Measurements from ENCODE around the gene COG7. TPM values are rescaled to one million over a fixed set of nuclear protein-coding genes. Genes with fewer than 3 reads are reported as not detected.
"Not testable (repeated sequence)": the region's sequence is repeated elsewhere in the genome, so short reads cannot be mapped to it uniquely, and the experiment has no call there.

The COG7 gene
- polyA plus RNA-seq, 1 donor (not counting 4 experiments of a cell fraction or from before 2014, with no cell fraction given) = 14.7 TPM

DNA sequence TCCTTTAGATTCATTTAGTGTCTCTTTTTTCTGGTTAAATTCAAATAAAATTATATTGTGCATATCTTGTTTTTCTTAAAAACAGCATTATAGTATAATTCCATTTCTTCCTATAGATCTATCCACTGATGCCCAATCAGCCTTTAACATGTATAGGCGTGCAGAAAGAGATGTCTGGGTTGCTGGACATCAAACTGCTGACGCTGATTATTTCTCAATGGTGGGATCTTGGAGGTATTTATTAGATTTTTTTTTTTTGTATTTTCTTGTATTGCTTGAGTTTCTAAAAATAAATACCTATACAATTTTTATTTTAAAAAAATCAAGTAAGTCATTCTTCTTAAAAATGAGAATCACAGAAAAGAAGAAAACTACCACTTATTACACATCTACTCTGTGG, 50.9 kb downstream of the COG7 start:
- Histone ChIP-seq H3K9ac (ENCODE audit: control insufficient read depth, extremely low read depth, insufficient read depth, low read length) (no peak overlapping the region), H3K4me3 (ENCODE audit: control insufficient read depth in 2 of 3, extremely low read depth in 1 of 3, insufficient read depth in 2 of 3, low read depth in 1 of 3, low read length in 3 of 3) (no peak overlapping the region), H3K4me2 (ENCODE audit: control insufficient read depth, extremely low read depth, insufficient read depth, low read depth, low read length) (no peak overlapping the region), H3K79me2 (ENCODE audit: control insufficient read depth, insufficient read depth, low read length) (no peaks in the 10 kb centered on the region), H3K27me3 (ENCODE audit: control insufficient read depth, extremely low read depth, insufficient read depth, low read length) (no peaks in the 10 kb centered on the region), H3K36me3 (ENCODE audit: control insufficient read depth in 2 of 2, extremely low read depth in 1 of 2, insufficient read depth in 2 of 2, low read length in 2 of 2) (peaks cover 3 to 35% of the 10 kb centered on the region in 2 experiments), H2AFZ (ENCODE audit: control insufficient read depth, low read length) (no peak overlapping the region), H3K27ac (ENCODE audit: control insufficient read depth, insufficient read depth, low read length) (no peak overlapping the region), H3K4me1 (ENCODE audit: control insufficient read depth, extremely low read depth, insufficient read depth, low read length) (no peaks in the 10 kb centered on the region), H3K9me3 (ENCODE audit: control insufficient read depth, low read depth, low read length) (no peaks in the 10 kb centered on the region), H4K20me1 (ENCODE audit: control insufficient read depth, extremely low read depth, insufficient read depth, low read length) (no peaks in the 10 kb centered on the region), H3K9me1 (ENCODE audit: control insufficient read depth, extremely low read depth, insufficient read depth, low read length) (no peaks in the 10 kb centered on the region)
- DNase-seq (ENCODE audit: low read depth, low spot score) (no peak), FAIRE-seq (no peak)
- TF ChIP-seq, protein P1, sequence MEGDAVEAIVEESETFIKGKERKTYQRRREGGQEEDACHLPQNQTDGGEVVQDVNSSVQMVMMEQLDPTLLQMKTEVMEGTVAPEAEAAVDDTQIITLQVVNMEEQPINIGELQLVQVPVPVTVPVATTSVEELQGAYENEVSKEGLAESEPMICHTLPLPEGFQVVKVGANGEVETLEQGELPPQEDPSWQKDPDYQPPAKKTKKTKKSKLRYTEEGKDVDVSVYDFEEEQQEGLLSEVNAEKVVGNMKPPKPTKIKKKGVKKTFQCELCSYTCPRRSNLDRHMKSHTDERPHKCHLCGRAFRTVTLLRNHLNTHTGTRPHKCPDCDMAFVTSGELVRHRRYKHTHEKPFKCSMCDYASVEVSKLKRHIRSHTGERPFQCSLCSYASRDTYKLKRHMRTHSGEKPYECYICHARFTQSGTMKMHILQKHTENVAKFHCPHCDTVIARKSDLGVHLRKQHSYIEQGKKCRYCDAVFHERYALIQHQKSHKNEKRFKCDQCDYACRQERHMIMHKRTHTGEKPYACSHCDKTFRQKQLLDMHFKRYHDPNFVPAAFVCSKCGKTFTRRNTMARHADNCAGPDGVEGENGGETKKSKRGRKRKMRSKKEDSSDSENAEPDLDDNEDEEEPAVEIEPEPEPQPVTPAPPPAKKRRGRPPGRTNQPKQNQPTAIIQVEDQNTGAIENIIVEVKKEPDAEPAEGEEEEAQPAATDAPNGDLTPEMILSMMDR (optimal IDR thresholded peaks at IDR 0.05 in 1 of 3, IDR thresholded peaks at IDR 0.05 in 1 of 3, conservative IDR thresholded peaks at IDR 0.05 in 1 of 3; ENCODE audit: extremely low read depth in 1 of 3, insufficient read depth in 2 of 3, low read length in 3 of 3) = no peak
- TF ChIP-seq EZH2 (IDR thresholded peaks at IDR 0.05; ENCODE audit: low read length) = no peak
- dilution Hi-C loops (cut with MboI; ENCODE audit: extremely low pct_ligation_motif_present, low sequenced_read_pairs) = no loop called here

DNA sequence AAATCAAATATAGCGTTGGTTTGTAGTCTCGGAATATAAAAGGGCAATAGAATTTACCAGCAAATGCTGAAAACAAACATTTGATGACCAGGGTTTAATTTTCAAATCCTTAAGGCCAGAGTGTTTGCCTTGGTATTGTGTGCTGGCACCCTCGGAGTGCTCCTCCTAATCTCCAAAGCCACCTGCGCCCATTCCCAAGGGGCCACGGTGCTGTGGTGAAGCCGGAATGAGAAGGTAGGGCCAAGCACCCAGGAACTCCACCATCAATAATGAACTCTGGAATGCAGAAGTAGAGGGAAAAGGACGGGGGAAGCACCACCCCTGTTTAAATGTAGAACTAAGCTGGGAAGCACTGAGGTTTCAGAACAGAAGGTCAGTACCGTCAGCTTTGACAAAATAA, 51.9 kb downstream of the COG7 start:
- TF ChIP-seq EZH2 (IDR thresholded peaks at IDR 0.05; ENCODE audit: low read length) = no peak
- TF ChIP-seq, protein P1 (optimal IDR thresholded peaks at IDR 0.05 in 1 of 3, IDR thresholded peaks at IDR 0.05 in 1 of 3, conservative IDR thresholded peaks at IDR 0.05 in 1 of 3; ENCODE audit: extremely low read depth in 1 of 3, insufficient read depth in 2 of 3, low read length in 3 of 3) = no peak
- DNase-seq (ENCODE audit: low read depth, low spot score) = no peak
- Histone ChIP-seq H3K9ac (ENCODE audit: control insufficient read depth, extremely low read depth, insufficient read depth, low read length) (no peak overlapping the region), H3K79me2 (ENCODE audit: control insufficient read depth, insufficient read depth, low read length) (no peaks in the 10 kb centered on the region), H3K4me2 (ENCODE audit: control insufficient read depth, extremely low read depth, insufficient read depth, low read depth, low read length) (no peak overlapping the region), H3K4me1 (ENCODE audit: control insufficient read depth, extremely low read depth, insufficient read depth, low read length) (no peaks in the 10 kb centered on the region), H3K9me3 (ENCODE audit: control insufficient read depth, low read depth, low read length) (no peaks in the 10 kb centered on the region), H2AFZ (ENCODE audit: control insufficient read depth, low read length) (no peak overlapping the region), H3K27me3 (ENCODE audit: control insufficient read depth, extremely low read depth, insufficient read depth, low read length) (no peaks in the 10 kb centered on the region), H3K27ac (ENCODE audit: control insufficient read depth, insufficient read depth, low read length) (no peak overlapping the region), H3K36me3 (ENCODE audit: control insufficient read depth in 2 of 2, extremely low read depth in 1 of 2, insufficient read depth in 2 of 2, low read length in 2 of 2) (peaks cover 3 to 32% of the 10 kb centered on the region in 2 experiments), H3K4me3 (ENCODE audit: control insufficient read depth in 2 of 3, extremely low read depth in 1 of 3, insufficient read depth in 2 of 3, low read depth in 1 of 3, low read length in 3 of 3) (no peak overlapping the region), H3K9me1 (ENCODE audit: control insufficient read depth, extremely low read depth, insufficient read depth, low read length) (no peaks in the 10 kb centered on the region), H4K20me1 (ENCODE audit: control insufficient read depth, extremely low read depth, insufficient read depth, low read length) (no peaks in the 10 kb centered on the region)
- dilution Hi-C loops (cut with MboI; ENCODE audit: extremely low pct_ligation_motif_present, low sequenced_read_pairs) = no loop called here
- no peak for FAIRE-seq

- H3K9me1 ChIP-seq (ENCODE audit: control insufficient read depth, extremely low read depth, insufficient read depth, low read length); H3K4me3 ChIP-seq (ENCODE audit: control insufficient read depth in 2 of 3, extremely low read depth in 1 of 3, insufficient read depth in 2 of 3, low read depth in 1 of 3, low read length in 3 of 3); H3K79me2 ChIP-seq (ENCODE audit: control insufficient read depth, insufficient read depth, low read length); H3K9ac ChIP-seq (ENCODE audit: control insufficient read depth, extremely low read depth, insufficient read depth, low read length); dilution Hi-C loops (cut with MboI; ENCODE audit: extremely low pct_ligation_motif_present, low sequenced_read_pairs); H3K4me1 ChIP-seq (ENCODE audit: control insufficient read depth, extremely low read depth, insufficient read depth, low read length); H3K27ac ChIP-seq (ENCODE audit: control insufficient read depth, insufficient read depth, low read length); DNase-seq (ENCODE audit: low read depth, low spot score); H3K4me2 ChIP-seq (ENCODE audit: control insufficient read depth, extremely low read depth, insufficient read depth, low read depth, low read length); H3K9me3 ChIP-seq (ENCODE audit: control insufficient read depth, low read depth, low read length); H2AFZ ChIP-seq (ENCODE audit: control insufficient read depth, low read length); FAIRE-seq; H4K20me1 ChIP-seq (ENCODE audit: control insufficient read depth, extremely low read depth, insufficient read depth, low read length); H3K27me3 ChIP-seq (ENCODE audit: control insufficient read depth, extremely low read depth, insufficient read depth, low read length): not testable (repeated sequence)
- H3K36me3 ChIP-seq (ENCODE audit: control insufficient read depth in 2 of 2, extremely low read depth in 1 of 2, insufficient read depth in 2 of 2, low read length in 2 of 2) = peaks cover 3 to 30% of the 10 kb centered on the region in 2 experiments
Observed at GRCh38 chr16:23400447-23400846, 52.5 kb downstream of the COG7 start.

Measured in keratinocyte (primary cell).